Astrocyte of the spinal cord (primary cell): ENCODE data around the gene SLC11A1.
A peak's percentile ranks its signal among the peaks of the same experiment; 100 is the strongest.

Experiments used
- DNase-seq: peaks from one replicate; pipeline ENCODE4 v3.0.0; 2011; ENCODE audit warnings: low read depth, low spot score
- H3K4me3 ChIP-seq: 2 replicates; pipeline ENCODE4 v1.5.1; 2011; ENCODE audit warnings: low read depth, mild to moderate bottlenecking, low read length, moderate library complexity
- CTCF ChIP-seq: IDR thresholded peaks from 2 replicates; pipeline ENCODE4 v1.5.1; 2012; ENCODE audit warnings: low read depth, mild to moderate bottlenecking, low read length, inconsistent platforms
- in situ Hi-C: cut with HindIII; loops from 2 replicates; pipeline ENCODE4 v1.10.0; 2017; ENCODE audit warnings: low sequenced_read_pairs

The SLC11A1 gene

GRCh38 chr2:218343591-218343990 is 38.5 kb upstream of the SLC11A1 start:
- DNase-seq, result peak; percentile 19

DNA sequence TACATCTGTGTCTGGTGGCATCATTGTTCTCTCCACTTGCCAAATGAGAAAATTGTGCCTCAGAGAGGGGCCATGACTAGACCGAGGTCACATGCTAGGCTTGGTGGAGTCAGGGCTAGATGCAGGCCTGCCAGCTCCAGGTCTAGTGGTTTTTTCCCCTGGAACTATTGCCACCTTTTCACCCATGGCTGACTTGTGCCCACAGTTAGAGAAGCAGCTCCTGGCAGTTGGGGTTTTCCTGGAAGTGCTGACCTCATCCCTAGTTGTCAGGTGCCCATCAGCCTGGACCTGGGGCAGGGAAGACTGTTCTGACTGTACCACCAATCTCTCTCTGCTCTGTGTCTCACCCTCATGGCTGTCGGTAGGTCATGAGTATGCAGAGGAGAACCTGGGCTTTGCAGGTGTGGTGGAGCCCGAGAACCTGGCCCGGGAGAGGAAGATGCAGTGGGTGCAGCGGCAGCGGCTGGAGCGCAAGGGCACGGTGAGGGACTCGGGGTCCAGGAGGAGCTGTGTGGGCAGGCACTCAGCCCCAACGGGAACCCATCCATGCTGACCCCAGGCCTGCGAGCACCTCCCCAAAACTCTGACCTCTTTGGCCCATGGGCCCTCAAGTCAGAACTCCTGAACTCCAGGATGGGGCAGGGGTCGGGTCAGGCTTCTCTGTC is 37.9 kb upstream of the SLC11A1 start:
- H3K4me3 ChIP-seq, result no peak overlapping the region
- no peak for DNase-seq
- in situ Hi-C loops, result no loop called here
- TF ChIP-seq CTCF, result no peak

More at GRCh38 chr2:218343591-218343990, 38.5 kb upstream of the SLC11A1 start:
- no peak overlapping the region for H3K4me3 ChIP-seq
- no peak for TF ChIP-seq CTCF
- in situ Hi-C loops, result no loop called here

DNA sequence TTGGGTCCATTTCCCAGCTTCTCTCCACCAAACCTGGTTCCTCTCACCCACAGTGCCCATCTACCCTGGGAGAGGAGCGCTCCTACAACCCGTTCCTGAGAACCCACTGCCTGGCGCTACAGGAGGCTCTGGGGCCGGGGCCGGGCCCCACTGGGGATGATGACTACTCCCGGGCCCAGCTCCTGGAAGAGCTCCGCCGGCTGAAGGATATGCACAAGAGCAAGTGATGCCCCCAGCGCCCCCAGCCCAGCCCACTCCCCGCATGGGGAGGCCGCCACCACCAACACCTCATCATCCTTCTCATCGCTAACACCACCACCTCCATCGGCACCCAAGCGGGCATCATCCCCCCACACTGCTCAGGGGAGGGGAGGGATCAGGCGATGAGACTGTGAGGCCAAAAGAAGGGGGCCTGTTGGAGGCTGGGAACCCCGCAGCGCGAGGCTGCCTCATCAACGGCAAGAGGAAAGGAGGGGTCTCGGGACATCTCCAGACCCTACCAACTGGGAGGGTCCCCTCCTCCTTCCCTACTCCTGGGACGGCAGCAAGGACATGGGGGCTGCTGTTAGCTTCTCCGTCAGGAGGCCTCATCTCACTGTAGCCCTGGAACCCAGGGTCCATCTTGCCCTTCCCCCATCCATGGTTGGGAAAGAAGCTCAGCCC is 37.2 kb upstream of the SLC11A1 start:
- H3K4me3 ChIP-seq, result no peak overlapping the region
- in situ Hi-C loops, result no loop called here
- no peak for TF ChIP-seq CTCF
- no peak for DNase-seq

DNA sequence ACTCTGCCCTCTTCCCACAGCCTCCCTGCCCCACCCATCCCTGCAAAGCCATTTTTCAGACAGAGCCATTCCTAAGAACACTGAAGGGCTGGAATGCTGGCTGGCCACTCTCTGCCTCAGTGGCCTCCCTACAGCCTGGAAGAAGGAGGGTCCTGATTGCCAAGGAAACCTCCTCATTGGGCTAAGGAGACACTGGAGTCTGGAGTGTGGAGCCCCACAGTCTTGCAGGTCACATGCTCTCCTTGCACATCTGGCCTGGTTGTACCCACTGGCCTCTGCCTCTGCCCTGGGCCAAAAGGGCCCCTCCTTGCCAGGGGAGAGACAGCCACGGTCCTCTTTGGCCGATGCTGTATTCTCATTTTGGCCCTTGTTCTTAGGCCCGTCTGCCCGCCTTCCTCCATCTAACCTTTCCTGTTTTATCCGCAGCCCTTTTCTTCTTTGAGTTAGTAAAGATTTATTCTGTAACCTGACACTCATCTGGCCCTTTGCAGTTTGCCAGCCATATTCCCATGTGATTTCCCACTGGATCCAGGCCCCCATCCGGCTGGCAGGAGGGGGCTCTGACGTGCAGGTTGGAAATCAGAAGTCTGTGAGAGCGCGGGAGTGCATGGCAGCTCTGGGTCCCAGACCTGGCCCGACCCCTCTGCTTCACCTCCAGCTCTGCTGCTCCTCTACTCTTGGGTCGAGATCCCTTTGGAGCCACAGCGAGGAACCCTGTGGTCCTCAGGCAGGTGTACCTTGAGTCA is 36.4 kb upstream of the SLC11A1 start:
- in situ Hi-C loops, result no loop called here
- DNase-seq, result no peak
- no peak overlapping the region for H3K4me3 ChIP-seq
- TF ChIP-seq CTCF, result no peak

DNA sequence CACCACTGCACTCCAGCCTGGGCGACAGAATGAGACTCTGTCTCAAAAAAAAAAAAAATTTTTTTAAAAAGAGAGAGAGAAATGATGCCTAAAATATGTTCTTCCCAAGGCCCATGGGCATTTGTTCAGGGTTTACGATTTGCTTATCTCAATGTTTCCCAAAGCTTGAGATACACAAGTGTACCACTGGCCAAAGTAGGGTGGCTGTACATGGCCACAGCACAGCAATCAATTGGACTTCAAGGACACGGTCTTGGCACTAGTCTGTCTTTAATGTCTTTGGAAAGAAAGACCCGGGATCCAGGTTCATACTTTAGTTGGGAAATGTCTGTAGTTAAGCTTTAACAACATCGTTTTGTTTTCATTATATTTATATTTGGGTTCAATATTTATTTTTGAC is 34.9 kb upstream of the SLC11A1 start:
- no peak overlapping the region for H3K4me3 ChIP-seq
- TF ChIP-seq CTCF, result no peak
- DNase-seq, result no peak
- in situ Hi-C loops, result no loop called here

GRCh38 chr2:218354045-218354444 is 28.0 kb upstream of the SLC11A1 start:
- no peak overlapping the region for H3K4me3 ChIP-seq
- no peak for TF ChIP-seq CTCF
- in situ Hi-C loops, result no loop called here
- no peak for DNase-seq
